GM21619 (cell line): ENCODE results near the gene POFUT1.
"Not testable (repeated sequence)": the region's sequence is repeated elsewhere in the genome, so short reads cannot be mapped to it uniquely, and the experiment has no call there.

Experiments
- ATAC-seq: cut with Tn5 transposase; IDR thresholded peaks from one replicate; pipeline ENCODE4 v1.9.1; 2021; ENCODE audit not compliant: unreplicated experiment

Gene POFUT1

DNA sequence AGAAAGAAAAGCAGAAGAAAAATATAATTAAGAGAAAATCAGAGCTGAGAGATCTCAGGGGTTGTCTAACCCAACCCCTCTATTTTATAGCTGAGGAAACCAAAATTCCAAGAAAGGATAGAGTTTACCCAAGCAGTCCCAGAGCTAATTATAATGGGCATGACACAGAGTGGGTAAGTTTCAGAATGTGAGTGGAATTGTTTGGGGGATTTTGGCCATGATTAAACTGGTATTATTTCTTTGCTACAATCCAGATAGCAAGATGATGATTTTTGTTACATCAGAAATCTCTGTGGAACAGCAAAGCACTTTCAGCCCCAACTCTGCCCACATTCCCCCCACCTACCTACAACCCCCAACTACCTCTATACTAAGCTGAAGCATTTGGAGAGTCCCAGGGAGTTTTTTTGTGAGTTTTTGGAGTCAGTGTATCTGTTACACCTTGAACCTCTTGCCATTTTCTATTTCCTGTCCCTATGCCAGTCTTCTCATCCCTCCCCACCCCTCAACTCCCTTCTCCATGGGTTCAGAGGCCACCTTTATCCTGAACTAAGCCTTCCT is 24.7 kb downstream of the POFUT1 start:
- ATAC-seq: no peak

DNA sequence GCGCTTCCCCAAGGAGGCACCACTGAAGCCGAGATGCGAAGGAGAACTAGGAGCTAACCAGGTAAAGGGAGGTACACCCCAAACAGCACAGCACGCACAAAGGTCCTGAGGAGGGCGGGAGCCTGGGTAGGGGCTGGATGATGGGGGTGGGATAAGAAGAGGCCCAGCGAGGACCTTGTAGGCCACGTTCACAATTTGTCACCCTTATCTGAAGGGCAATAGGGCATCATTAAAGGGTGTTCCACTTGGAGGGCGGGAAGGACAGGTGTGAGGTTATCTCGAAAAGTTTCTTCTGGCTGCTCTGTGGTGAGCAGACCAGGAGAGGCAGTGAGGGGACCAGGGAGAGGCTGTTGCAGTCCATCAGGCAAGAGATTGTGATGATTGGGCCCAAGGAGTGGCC is 25.6 kb downstream of the POFUT1 start:
- no peak for ATAC-seq

DNA sequence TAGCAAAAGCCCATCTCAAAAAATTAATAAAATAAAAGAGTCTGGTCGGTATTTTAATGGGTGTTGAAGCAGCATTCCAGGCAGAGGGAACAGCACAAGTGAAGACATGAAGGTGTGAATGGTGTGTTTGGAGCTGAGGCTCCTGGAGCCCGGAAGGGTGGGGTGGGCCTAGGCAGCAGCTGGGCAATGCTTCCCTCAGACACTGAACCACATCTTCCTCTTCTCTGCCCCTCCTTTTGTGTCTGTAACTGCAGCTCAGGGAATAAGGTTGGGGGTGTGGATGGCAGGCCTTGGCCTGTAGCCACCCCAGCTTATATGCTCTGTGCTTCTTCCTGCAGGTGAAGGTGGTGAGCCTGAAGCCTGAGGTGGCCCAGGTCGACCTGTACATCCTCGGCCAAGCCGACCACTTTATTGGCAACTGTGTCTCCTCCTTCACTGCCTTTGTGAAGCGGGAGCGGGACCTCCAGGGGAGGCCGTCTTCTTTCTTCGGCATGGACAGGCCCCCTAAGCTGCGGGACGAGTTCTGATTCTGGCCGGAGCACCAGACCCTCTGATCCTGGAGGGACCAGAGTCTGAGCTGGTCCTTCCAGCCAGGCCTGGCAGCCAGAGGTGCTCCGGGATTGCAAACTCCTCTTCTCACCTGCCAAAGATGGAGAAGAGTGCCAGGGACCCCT is 26.6 kb downstream of the POFUT1 start:
- ATAC-seq: no peak

DNA sequence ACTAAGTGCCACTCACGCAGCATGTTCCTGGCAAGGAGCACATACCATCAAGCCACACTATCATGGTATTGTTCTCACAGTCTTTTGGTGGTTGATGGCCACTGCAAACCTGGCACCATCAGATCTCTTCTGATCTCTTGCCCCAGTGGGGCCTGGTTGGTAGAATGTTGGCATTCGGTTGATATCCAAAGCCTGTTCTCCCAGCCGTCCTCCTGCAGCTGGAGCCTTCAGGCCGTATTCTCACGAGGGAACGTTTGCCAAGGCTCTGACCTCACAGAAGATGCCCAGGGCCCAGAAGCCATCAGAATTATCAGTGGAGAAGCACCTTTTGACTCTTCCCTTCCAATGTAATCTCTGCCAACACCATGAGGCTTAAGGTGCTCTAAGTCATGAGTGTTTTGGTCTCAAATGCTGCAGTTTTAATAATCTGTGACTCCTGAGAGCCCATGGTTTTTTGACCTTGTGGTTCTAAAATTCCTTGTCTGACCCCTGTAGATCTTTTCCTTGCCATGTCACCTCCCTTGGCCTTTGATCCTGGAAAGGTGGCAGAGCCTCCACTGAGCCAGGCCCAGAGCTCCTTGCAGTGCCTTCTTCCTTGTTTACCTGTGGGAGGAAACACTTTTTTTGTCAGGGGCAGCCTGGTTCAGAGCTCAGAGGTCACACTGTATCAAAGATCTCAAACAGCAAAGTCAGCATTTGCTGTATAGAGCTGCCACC is 27.8 kb downstream of the POFUT1 start:
- no peak for ATAC-seq

DNA sequence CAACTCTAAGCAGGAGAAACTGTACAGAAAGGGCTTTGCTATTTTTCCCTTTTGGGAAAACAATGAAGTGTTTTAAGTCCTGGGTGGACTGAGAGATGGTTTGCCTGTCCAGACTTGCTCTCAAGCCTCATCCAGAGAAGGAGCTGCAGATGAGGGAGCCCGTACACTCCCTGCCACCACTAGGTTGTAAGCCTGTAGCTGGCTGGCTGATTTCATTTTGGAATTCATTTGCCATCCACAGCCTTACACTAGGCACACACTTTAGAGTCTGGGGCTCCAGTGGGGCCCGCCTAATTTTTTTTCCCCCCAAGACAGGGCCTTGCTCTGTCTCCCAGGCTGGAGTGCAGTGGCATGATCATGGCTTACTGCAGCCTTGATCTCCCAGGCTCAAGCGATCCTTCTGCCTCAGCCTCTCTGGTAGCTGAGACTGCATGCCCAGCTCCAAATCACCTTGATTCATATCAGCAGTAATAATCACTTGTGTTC is 28.4 kb downstream of the POFUT1 start:
- no peak for ATAC-seq

DNA sequence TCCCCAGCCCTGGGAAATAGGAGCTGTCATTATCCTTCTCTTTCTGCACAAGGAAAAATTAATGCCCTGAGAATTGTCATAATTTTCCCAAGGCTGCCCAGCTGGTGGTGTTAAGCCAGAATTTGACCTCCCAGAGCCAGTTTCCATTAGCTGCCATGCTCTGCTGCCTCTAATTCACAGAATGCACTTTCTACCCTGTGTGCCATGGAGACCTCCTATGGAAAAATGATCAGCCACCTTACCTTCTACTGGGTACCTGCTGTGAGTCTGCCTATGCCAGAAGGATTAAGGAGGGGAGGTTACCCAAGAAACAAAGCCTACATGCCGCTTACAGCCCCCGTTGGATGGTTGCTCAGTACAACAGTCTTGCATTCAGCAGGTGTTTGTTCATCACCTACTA is 29.1 kb downstream of the POFUT1 start:
- ATAC-seq: no peak

DNA sequence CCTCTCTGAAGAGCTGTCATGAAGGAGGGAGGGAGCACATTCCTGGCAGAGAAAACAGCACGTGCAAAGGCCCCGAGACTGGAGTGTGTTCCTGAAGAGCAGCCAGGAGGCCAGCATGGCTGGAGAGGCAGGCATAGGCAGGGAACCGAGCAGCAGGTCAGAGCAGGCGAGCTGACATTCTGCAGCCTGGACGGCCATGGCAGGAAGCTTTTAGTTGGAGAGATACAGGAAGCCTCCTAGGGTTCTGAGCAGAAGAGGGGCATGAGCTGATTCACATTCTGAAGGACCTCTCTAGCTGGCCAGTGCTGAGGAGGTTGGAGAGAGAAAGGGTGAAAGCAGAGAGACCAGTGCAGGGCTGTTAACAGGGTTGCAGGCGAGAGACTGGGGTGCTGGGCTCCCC is 29.7 kb downstream of the POFUT1 start:
- no peak for ATAC-seq

DNA sequence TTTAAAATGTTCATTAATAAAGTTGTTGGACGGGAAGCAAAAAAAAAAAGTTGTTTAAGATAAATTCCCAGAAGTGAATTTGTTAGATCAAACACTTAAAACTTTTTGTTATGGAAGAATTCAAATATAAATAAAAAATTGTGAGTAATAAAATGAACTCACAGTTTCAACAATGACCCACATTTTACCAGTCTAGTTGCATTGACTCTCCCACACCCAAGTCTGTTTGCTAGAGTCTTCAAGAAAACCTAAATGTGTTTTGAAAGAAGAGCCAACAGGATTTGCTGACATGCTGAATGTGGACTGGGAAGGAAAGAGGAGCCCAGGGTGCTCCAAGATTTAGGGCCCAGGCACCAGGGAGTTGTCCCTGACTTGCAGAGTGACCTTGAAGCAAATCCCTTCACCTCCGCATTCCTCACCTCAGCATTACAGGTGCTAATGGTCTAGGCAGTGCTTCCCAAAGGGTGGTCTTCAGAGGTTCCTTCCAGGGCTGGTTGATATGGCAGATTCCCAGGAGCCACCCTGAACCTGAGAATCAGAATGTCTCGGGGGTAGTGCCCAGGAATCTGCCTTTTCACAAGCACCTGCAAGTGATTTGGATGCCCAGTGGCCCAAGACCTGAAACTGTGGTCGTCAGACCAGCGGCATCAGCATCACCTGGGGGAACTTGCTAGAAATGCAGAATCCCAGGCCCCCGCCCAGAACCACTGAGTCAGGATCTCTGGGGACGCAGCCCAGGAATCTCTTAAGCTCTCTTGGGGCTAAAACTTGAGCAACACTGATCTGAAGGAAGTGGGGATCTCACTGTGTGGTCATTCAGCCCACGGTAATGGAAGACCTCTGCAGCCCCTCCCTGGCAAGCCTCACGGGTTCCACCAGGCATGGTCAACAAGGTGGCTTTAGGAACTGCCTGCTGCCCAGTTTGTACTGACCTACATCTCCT is 31.1 kb downstream of the POFUT1 start:
- no peak for ATAC-seq

DNA sequence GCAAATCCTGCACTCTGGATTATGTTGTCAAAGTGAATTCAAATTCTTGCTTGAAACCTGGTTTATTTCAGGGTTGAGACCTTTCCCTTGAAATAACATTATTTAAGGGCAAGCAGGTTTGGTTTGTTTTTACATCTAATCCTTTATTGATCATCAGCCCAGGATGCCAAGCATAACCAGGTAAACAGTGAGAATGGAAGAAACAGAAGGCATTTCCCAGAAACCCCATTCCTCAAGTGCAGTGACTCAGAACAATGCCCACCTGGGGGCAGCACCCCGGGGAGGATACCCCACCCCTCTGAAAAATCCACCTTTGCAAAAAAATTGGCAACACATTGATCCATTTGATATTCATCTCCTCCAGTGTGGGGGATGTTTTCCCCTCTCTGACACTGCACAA is 32.5 kb downstream of the POFUT1 start:
- no peak for ATAC-seq

DNA sequence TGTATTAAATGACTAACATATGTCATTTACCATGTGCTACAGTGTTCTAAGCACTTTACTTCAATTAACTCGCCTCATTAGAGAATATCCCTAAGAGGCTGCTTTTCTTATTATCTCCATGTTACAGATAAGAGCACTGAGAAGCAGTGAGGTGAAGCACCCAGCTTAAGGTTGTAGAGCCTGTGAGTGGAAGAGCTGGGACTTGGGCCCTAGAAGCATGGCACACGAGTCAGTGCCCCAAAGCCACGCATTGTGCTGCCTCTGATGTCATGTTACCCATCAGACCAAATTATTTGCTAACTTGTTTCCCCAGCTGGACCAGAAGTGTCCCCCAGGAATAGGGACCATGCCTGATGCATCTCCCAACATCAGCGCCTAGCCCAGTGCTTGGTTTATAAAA is 34.1 kb downstream of the POFUT1 start:
- no peak for ATAC-seq

DNA sequence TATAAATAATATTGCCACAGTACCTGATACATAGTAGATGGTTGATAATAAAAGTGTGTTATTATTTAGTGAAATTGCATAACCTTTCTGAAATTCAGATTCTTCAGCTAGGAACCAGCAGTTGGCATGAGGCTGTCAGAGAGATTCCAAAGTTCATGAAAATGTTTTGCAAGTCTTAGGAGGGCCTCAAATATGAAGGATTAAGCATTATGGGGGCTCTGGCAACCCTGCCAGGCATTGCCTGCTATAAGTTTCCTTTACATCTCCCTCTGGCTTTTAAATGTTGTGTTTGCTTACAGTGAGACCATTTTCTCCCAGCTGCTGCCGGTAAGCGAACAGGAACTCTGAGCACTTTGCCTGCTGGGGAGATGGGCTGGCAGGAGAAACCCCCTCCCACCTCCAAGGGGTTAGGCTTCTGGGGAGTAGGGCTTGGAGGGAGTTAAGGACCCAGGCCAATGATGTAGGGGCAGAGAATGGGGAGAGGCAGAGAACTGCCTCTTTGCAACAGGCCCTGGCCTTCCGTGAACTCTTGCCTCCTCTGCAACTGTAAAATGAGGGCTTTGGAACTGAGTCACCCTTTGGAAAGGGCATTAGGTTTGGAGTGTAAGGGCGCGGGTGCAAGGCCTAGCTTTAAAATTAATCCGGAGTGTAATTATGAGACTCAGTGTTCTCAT is 36.6 kb downstream of the POFUT1 start:
- ATAC-seq: no peak

DNA sequence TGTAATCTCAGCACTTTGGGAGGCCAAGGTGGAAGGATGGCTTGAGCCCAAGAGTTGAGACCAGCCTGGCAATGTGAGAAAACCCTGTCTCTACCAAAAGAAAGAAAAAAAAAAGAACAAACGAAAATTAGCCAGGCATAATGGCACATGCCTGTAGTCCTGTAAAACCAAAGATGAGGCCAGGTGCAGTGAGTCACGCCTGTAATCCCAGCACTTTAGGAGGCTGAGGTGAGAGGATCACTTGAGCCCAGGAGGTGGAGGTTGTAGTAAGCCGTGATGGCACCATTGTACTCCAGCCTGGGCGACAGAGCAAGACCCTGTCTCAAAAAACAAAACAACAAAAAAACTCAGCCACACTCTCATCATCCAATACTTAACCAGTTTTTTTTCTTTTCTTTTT is 37.3 kb downstream of the POFUT1 start:
- no peak for ATAC-seq

DNA sequence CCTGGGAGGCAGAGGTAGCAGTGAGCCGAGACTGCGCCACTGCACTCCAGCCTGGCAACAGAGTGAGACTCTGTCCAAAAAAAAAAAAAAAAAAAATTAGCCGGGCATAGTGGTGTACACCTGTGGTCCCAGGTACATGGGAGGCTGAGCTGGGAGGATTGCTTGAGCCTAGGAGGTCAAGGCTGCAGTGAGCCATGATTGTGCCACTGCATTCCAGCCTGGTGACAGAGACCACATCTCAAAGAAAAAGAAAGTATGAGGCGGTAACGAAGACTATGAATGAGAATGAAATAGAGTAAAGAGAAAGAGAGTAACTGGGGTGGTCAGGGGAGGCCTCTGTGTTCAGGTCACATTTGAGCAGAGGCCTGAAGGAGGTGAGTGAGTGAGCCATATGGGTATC is 38.5 kb downstream of the POFUT1 start:
- not testable (repeated sequence) for ATAC-seq

DNA sequence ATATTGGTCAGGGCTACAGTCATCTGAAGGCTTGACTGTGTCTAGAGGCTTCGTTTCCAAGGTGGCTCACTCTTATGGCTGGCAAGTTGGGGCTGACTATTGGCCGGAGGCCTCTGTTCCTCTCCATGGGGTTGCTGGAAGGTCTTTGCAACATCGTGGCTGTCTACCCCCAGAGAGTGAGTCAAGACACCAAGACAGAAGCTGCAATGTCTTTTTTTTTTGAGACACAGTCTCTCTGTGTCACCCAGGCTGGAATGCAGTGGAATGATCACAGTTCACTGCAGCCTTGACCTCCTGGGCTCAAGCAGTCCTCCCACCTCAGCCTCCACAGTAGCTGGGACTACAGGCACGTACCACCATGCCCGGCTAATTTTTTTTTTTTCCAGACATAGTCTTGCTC is 40.4 kb downstream of the POFUT1 start:
- ATAC-seq: no peak

DNA sequence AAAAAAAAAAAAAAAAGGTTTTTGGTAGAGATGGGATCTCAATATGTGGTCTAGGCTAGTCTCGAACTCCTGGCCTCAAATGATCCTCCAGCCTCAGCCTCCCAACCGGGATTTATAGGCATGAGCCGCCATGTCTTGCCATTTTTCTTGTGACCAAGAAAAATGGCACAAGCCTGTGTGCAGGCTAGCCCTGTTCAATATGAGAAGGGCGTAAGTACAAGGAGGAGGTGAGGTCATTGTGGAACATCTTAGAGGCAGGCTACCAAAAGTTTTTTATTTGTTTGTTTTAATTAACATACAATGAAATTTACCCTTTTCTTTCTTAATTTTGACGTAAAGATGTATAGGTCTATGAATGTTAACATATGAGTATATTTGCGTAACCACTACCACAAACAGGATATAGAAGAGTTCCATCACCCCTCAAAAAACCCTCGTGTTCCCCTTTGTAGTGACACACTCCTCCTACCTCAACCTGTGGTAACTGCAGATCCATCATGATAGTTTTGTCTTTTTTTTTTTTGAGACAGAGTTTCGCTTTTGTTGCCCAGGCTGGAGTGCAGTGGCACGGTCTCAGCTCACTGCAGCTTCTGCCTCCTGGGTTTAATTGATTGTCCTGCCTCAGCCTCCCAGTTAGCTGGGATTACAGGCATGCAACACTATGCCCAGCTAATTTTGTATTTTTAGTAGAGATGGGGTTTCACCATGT is 41.5 kb downstream of the POFUT1 start:
- no peak for ATAC-seq

DNA sequence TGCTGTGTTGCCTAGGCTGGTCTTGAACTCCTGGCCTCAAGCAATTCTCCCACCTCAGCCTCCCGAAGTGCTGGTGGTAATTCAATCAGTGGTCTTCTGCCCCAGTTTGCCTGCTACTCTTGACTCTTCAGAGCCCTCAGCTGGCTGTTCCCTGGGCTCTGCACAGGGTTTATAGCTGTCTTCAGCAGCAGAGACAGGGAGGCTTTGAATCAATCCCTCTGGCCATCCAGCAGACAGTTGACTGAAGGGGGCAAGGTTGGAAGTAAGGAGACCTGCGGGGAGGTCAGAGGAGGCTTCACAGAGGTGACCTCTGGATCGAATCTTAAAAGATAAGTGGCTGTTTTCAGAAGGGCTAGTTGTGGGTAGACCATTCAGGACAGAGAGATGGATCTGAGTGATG is 43.8 kb downstream of the POFUT1 start:
- no peak for ATAC-seq

DNA sequence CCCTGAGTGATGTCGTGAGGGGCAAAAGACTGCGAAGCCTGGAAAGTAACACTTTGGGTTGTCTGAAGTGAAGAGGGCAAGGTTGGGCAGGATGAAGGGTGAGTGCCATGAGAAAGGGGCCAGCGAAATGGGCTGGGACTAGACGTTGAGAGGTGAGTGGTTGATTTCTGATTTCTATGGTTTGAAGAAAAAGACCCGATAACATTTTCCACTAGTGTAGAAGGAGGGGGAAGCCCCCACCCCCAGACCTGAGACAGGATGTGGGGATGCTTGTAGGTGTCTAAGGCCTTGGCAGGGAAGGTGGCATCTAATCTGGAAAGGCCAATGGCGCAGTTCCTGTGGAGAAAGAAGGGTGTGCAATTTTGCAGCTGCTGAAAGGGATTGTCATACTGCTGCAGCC is 44.5 kb downstream of the POFUT1 start:
- no peak for ATAC-seq

DNA sequence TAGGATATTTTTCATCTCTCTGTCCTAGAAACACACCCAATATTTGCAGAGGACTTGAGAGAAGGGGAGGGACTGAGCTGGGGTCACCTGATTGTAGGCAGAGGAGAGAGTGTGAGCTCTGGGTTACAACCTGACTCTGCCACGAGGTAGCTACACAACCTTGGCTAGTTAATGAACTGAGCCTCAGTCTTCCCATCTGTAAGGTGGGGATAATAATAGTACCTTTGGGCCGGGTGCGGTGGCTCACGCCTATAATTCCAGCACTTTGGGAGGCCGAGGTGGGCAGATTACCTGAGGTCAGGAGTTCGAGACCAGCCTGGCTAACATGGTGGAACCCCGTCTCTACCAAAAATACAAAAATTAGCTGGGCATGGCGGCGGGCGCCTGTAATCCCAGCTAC is 53.3 kb downstream of the POFUT1 start:
- ATAC-seq: not testable (repeated sequence)

DNA sequence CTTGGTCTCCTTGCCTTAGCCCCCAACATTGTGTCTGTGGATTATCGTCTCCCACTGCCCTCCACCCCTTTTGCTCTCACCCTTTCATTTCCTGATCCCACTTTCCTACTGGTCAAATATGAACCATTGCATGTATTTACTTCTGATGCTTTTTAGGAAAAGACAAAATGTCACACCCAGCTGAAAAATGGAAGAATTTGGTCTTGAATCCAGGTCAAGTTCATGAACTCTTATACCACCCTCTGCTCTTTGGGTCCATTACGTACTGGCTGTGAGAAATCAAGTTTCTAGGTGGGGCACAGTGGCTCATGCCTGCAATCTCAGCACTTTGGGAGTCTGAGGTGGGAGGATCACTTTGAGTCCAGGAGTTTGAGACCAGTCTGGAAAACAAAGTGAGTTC is 54.0 kb downstream of the POFUT1 start:
- no peak for ATAC-seq

DNA sequence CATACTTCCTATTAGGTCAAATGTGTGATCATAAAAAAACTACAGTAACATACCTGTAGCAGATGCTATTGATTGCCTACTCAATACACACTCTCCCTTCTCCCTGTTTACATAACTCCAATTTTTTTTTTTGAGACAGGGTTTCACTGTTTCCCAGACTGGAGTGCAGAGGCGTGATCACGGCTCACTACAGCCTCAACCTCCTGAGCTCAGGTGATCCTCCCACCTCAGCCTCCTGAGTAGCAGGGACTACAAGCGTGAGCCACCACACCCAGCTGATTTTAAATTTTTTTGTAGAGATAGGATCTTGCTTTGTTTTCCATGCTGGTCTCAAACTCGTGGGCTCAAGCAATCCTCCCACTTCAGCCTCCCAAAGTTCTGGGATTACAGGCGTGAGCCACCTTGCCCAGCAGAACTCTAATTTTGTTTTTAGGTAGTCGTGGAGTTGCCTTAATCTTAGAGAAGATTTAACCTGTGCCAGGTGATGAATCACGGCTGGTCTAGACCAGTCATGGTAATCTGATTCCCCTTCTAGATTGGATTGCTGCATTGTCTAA is 55.8 kb downstream of the POFUT1 start:
- ATAC-seq: no peak
